ENCODE measurements around the gene IFRD1.

IFRD1 gene

GRCh38 chr7:112467867-112468266 is 17.6 kb downstream of the IFRD1 start:
- no peak overlapping the region for H3K9ac ChIP-seq (ENCODE audit: low read length)
- no peaks in the 10 kb centered on the region for H4K20me1 ChIP-seq (ENCODE audit: insufficient read depth, low read length)
- H3K4me1 ChIP-seq (ENCODE audit: low read length): no peaks in the 10 kb centered on the region
- TF ChIP-seq EZH2phosphoT487 (IDR thresholded peaks at IDR 0.05; ENCODE audit: low read depth) (no peak), CTCF (IDR thresholded peaks at IDR 0.05; ENCODE audit: low read depth, low read length) (no peak)
- no peak overlapping the region for H3K4me3 ChIP-seq (ENCODE audit: low read length)
- no peak overlapping the region for H3K4me2 ChIP-seq (ENCODE audit: low read length)
- no peaks in the 10 kb centered on the region for H3K9me3 ChIP-seq (ENCODE audit: insufficient read depth, low read length)
- no peak overlapping the region for H3K27ac ChIP-seq (ENCODE audit: low read length)
- H2AFZ ChIP-seq (ENCODE audit: low read depth, low read length): no peak overlapping the region
- H3K36me3 ChIP-seq (replicated peaks; ENCODE audit: low read depth, low read length): peaks cover 66% of the 10 kb centered on the region
- H3K79me2 ChIP-seq (ENCODE audit: low read length): peaks cover 3% of the 10 kb centered on the region; the same call in 1 of the 2 replicates
- H3K27me3 ChIP-seq (ENCODE audit: low read depth, low read length): no peaks in the 10 kb centered on the region

GRCh38 chr7:112470194-112470593 is 19.9 kb downstream of the IFRD1 start:
- no peak overlapping the region for H3K9ac ChIP-seq (ENCODE audit: low read length)
- H4K20me1 ChIP-seq (ENCODE audit: insufficient read depth, low read length): no peaks in the 10 kb centered on the region
- no peak overlapping the region for H3K4me2 ChIP-seq (ENCODE audit: low read length)
- H3K27me3 ChIP-seq (ENCODE audit: low read depth, low read length): no peaks in the 10 kb centered on the region
- no peaks in the 10 kb centered on the region for H3K9me3 ChIP-seq (ENCODE audit: insufficient read depth, low read length)
- peaks cover 59% of the 10 kb centered on the region for H3K36me3 ChIP-seq (replicated peaks; ENCODE audit: low read depth, low read length)
- no peak overlapping the region for H3K4me3 ChIP-seq (ENCODE audit: low read length)
- H2AFZ ChIP-seq (ENCODE audit: low read depth, low read length): no peak overlapping the region
- H3K79me2 ChIP-seq (ENCODE audit: low read length): no peaks in the 10 kb centered on the region
- no peaks in the 10 kb centered on the region for H3K4me1 ChIP-seq (ENCODE audit: low read length)
- H3K27ac ChIP-seq (ENCODE audit: low read length): no peak overlapping the region
- TF ChIP-seq EZH2phosphoT487 (IDR thresholded peaks at IDR 0.05; ENCODE audit: low read depth) (no peak), CTCF (IDR thresholded peaks at IDR 0.05; ENCODE audit: low read depth, low read length) (no peak)

GRCh38 chr7:112476390-112477052 is 26.3 kb downstream of the IFRD1 start:
- TF ChIP-seq CTCF (IDR thresholded peaks at IDR 0.05; ENCODE audit: low read depth, low read length) (no peak), EZH2phosphoT487 (IDR thresholded peaks at IDR 0.05; ENCODE audit: low read depth) (no peak)
- Histone ChIP-seq H3K4me2 (ENCODE audit: low read length) (no peak overlapping the region), H4K20me1 (ENCODE audit: insufficient read depth, low read length) (no peaks in the 10 kb centered on the region), H3K4me1 (ENCODE audit: low read length) (no peaks in the 10 kb centered on the region), H3K27me3 (ENCODE audit: low read depth, low read length) (no peaks in the 10 kb centered on the region), H3K36me3 (replicated peaks; ENCODE audit: low read depth, low read length) (peaks cover 31% of the 10 kb centered on the region), H3K9ac (ENCODE audit: low read length) (no peak overlapping the region), H3K4me3 (ENCODE audit: low read length) (no peak overlapping the region), H3K27ac (ENCODE audit: low read length) (no peak overlapping the region), H3K79me2 (ENCODE audit: low read length) (peaks cover 2% of the 10 kb centered on the region; the same call in 1 of the 2 replicates), H3K9me3 (ENCODE audit: insufficient read depth, low read length) (no peaks in the 10 kb centered on the region), H2AFZ (ENCODE audit: low read depth, low read length) (no peak overlapping the region)

- no peaks in the 10 kb centered on the region for H3K4me1 ChIP-seq (ENCODE audit: low read length)
- H3K36me3 ChIP-seq (replicated peaks; ENCODE audit: low read depth, low read length): peaks cover 3% of the 10 kb centered on the region
- TF ChIP-seq EZH2phosphoT487 (IDR thresholded peaks at IDR 0.05; ENCODE audit: low read depth): no peak
- TF ChIP-seq CTCF (IDR thresholded peaks at IDR 0.05; ENCODE audit: low read depth, low read length): no peak
- H3K9ac ChIP-seq (ENCODE audit: low read length): no peak overlapping the region
- H4K20me1 ChIP-seq (ENCODE audit: insufficient read depth, low read length): no peaks in the 10 kb centered on the region
- no peaks in the 10 kb centered on the region for H3K27me3 ChIP-seq (ENCODE audit: low read depth, low read length)
- H2AFZ ChIP-seq (ENCODE audit: low read depth, low read length): no peak overlapping the region
- H3K9me3 ChIP-seq (ENCODE audit: insufficient read depth, low read length): no peaks in the 10 kb centered on the region
- no peaks in the 10 kb centered on the region for H3K79me2 ChIP-seq (ENCODE audit: low read length)
- H3K27ac ChIP-seq (ENCODE audit: low read length): no peak overlapping the region
- H3K4me3 ChIP-seq (ENCODE audit: low read length): no peak overlapping the region
- no peak overlapping the region for H3K4me2 ChIP-seq (ENCODE audit: low read length)
Measured at GRCh38 chr7:112481121-112481736, 31.0 kb downstream of the IFRD1 start.

All from OCI-LY3 (cell line).